Measurements from ENCODE around the gene PSPN.
"Not testable (repeated sequence)": the region's sequence is repeated elsewhere in the genome, so short reads cannot be mapped to it uniquely, and the experiment has no call there.

PSPN gene

GRCh38 chr19:6402837-6403608, 27.3 kb upstream of the PSPN start:
- no peak for DNase-seq

- no peak for DNase-seq
Observed at GRCh38 chr19:6402058-6402457, 26.3 kb upstream of the PSPN start.

GRCh38 chr19:6400062-6400944, 24.6 kb upstream of the PSPN start:
- not testable (repeated sequence) for DNase-seq

- no peak for DNase-seq
Observed at GRCh38 chr19:6396305-6396704, 20.6 kb upstream of the PSPN start.

- DNase-seq: no peak
Observed at GRCh38 chr19:6394831-6395230, 19.1 kb upstream of the PSPN start.

GRCh38 chr19:6393983-6394412, 18.3 kb upstream of the PSPN start:
- DNase-seq: no peak

GRCh38 chr19:6393074-6393982, 17.6 kb upstream of the PSPN start, which contains the start of gene GTF2F1:
Gene GTF2F1 (minus strand): TSS chr19:6393164. CDS start chr19:6392995, 169 bp downstream.
- DNase-seq: peak; percentile 98

GRCh38 chr19:6392221-6393073, 16.7 kb upstream of the PSPN start:
- DNase-seq: no peak

- no peak for DNase-seq
Observed at GRCh38 chr19:6387372-6387771, 11.6 kb upstream of the PSPN start.

- no peak for DNase-seq
Observed at GRCh38 chr19:6384381-6384780, 8.6 kb upstream of the PSPN start.

GRCh38 chr19:6383188-6383587, 7.5 kb upstream of the PSPN start:
- no peak for DNase-seq

GRCh38 chr19:6381030-6381750, 5.5 kb upstream of the PSPN start:
- DNase-seq: no peak

GRCh38 chr19:6379744-6380143, 4.0 kb upstream of the PSPN start:
- no peak for DNase-seq

- DNase-seq: no peak
Observed at GRCh38 chr19:6378486-6378885, 2.8 kb upstream of the PSPN start.

- no peak for DNase-seq
Observed at GRCh38 chr19:6378041-6378440, 2.3 kb upstream of the PSPN start.

- DNase-seq: no peak
Observed at GRCh38 chr19:6376512-6377190, 918 bp upstream of the PSPN start.

- DNase-seq: no peak
Observed at GRCh38 chr19:6374711-6375410, 872 bp downstream of the PSPN start.

- DNase-seq: no peak
Observed at GRCh38 chr19:6374161-6374709, 1.5 kb downstream of the PSPN start.

GRCh38 chr19:6373813-6374108, 2.0 kb downstream of the PSPN start:
- DNase-seq: no peak

All from activated CD8-positive, alpha-beta memory T cell treated with anti-CD3 and anti-CD28 coated beads, Interleukin-2, amount 50 U/mL, for 48 hours (primary cell).